ENCODE results near the gene ASCC1.

- TF ChIP-seq POLR2A (IDR thresholded peaks at IDR 0.05) (no peak), CTCF (IDR thresholded peaks at IDR 0.05 in 8 of 11, conservative IDR thresholded peaks at IDR 0.05 in 3 of 11) (no peak)
These were observed 121.5 kb downstream of the ASCC1 start for GRCh38 chr10:72094574-72094973.

All from spleen (tissue), 7 donors.